BLaER1 treated with 17β-estradiol and CSF1 and Interleukin-3, amounts not matched to agents 10 nM and 100 nM (cell line): ENCODE results near the gene ERCC1.
A peak's percentile ranks its signal among the peaks of the same experiment; 100 is the strongest.

Experiments
- H3K27ac ChIP-seq, 11 experiments: shearing (Covaris generic); formaldehyde crosslinking; 2 replicates each; pipeline ENCODE4 v1.8.1; 2022
- H3K27me3 ChIP-seq, 11 experiments: shearing (Covaris generic); formaldehyde crosslinking; 2 replicates each; pipeline ENCODE4 v1.8.1; 2022
- H3K36me3 ChIP-seq, 11 experiments: shearing (Covaris generic); formaldehyde crosslinking; 2 replicates each; pipeline ENCODE4 v1.8.1; 2022
- H3K4me1 ChIP-seq, 10 experiments: shearing (Covaris generic); formaldehyde crosslinking; 2 replicates each; pipeline ENCODE4 v1.8.1; 2022
- H3K4me2 ChIP-seq, 11 experiments: shearing (Covaris generic); formaldehyde crosslinking; 2 replicates each; pipeline ENCODE4 v1.8.1; 2022
- H3K4me3 ChIP-seq, 10 experiments: shearing (Covaris generic); formaldehyde crosslinking; 2 replicates each; pipeline ENCODE4 v1.8.1; 2022
- H3K9ac ChIP-seq, 11 experiments: shearing (Covaris generic); formaldehyde crosslinking; 2 replicates each; pipeline ENCODE4 v1.8.1; 2022
- H3K9me3 ChIP-seq, 11 experiments: shearing (Covaris generic); formaldehyde crosslinking; replicated peaks in 1 of 11; 2 replicates each; pipeline ENCODE4 v1.8.1; 2022
- H4K20me1 ChIP-seq, 11 experiments: shearing (Covaris generic); formaldehyde crosslinking; 2 replicates each; pipeline ENCODE4 v1.8.1; 2022
- Cebpa-rat ChIP-seq, 11 experiments: shearing (Covaris generic); IDR thresholded peaks; 2 replicates each; pipeline ENCODE4 v1.8.1; 2022

ERCC1 gene

GRCh38 chr19:45462174-45462573 is 38.5 kb upstream of the ERCC1 start:
- Histone ChIP-seq H3K4me1 (peaks cover 17 to 66% (median 57%) of the 10 kb centered on the region in 10 experiments), H3K9me3 (no peaks in the 10 kb centered on the region), H3K4me2 (peak overlapping the region; percentile 43 to 83 (median 64)), H4K20me1 (peaks cover 0 to 6% (median 0%) of the 10 kb centered on the region in 11 experiments; a peak in 2 of 22 replicates), H3K4me3 (no peak overlapping the region), H3K9ac (peak overlapping the region in 2 of 11 experiments; percentile 15 to 51; a peak in 2 of 22 replicates), H3K36me3 (no peaks in the 10 kb centered on the region), H3K27ac (no peak overlapping the region), H3K27me3 (no peaks in the 10 kb centered on the region)
- TF ChIP-seq Cebpa-rat (IDR thresholded peaks at IDR 0.05), result no peak

GRCh38 chr19:45460807-45461347 is 37.2 kb upstream of the ERCC1 start:
- Histone ChIP-seq H3K4me2 (peak overlapping the region in 10 of 11 experiments; percentile 3 to 77 (median 60); a peak in 18 of 22 replicates), H3K4me1 (peaks cover 30 to 76% (median 65%) of the 10 kb centered on the region in 10 experiments), H3K9ac (peak overlapping the region in 4 of 11 experiments; percentile 7 to 50 (median 32); a peak in 3 of 22 replicates), H3K9me3 (no peaks in the 10 kb centered on the region), H3K36me3 (no peaks in the 10 kb centered on the region), H3K27me3 (no peaks in the 10 kb centered on the region), H3K4me3 (no peak overlapping the region), H4K20me1 (peaks cover 0 to 6% (median 0%) of the 10 kb centered on the region in 11 experiments; a peak in 2 of 22 replicates), H3K27ac (0 out of 22 replicates have a peak overlapping the region, but pooled peaks of 2 of the 11 experiments have one; percentile 21 to 22)
- no peak for TF ChIP-seq Cebpa-rat (IDR thresholded peaks at IDR 0.05)

GRCh38 chr19:45457776-45458175 is 34.1 kb upstream of the ERCC1 start:
- H3K9me3 ChIP-seq, result no peaks in the 10 kb centered on the region
- TF ChIP-seq Cebpa-rat (IDR thresholded peaks at IDR 0.05), result no peak
- peaks cover 55 to 94% (median 85%) of the 10 kb centered on the region in 10 experiments for H3K4me1 ChIP-seq
- H3K27ac ChIP-seq, result no peak overlapping the region
- H3K4me2 ChIP-seq, result peak overlapping the region in 1 of 11 experiments; percentile 79; a peak in 2 of 22 replicates
- no peaks in the 10 kb centered on the region for H3K36me3 ChIP-seq
- H3K27me3 ChIP-seq, result no peaks in the 10 kb centered on the region
- H3K9ac ChIP-seq, result no peak overlapping the region
- peaks cover 0 to 7% (median 0%) of the 10 kb centered on the region in 11 experiments; a peak in 2 of 22 replicates for H4K20me1 ChIP-seq
- H3K4me3 ChIP-seq, result no peak overlapping the region

GRCh38 chr19:45456500-45456815 is 32.7 kb upstream of the ERCC1 start:
- Histone ChIP-seq H3K27ac (peak overlapping the region; percentile 20 to 85 (median 76); a peak in 21 of 22 replicates), H3K4me3 (peak overlapping the region in 3 of 10 experiments; percentile 6 to 56 (median 35); a peak in 6 of 20 replicates), H3K4me2 (peak overlapping the region; percentile 75 to 93 (median 82)), H3K4me1 (peaks cover 49 to 93% (median 83%) of the 10 kb centered on the region in 10 experiments), H4K20me1 (0 out of 22 replicates have a peak, but pooled peaks cover 0 to 4% (median 0%) of the 10 kb centered on the region in 11 experiments), H3K9me3 (no peaks in the 10 kb centered on the region), H3K36me3 (no peaks in the 10 kb centered on the region), H3K9ac (peak overlapping the region; percentile 37 to 75 (median 66); a peak in 17 of 22 replicates), H3K27me3 (no peaks in the 10 kb centered on the region)
- TF ChIP-seq Cebpa-rat (IDR thresholded peaks at IDR 0.05), result no peak

- peak overlapping the region; percentile 63 to 85 (median 76); a peak in 21 of 22 replicates for H3K27ac ChIP-seq
- no peaks in the 10 kb centered on the region for H3K27me3 ChIP-seq
- no peaks in the 10 kb centered on the region for H3K36me3 ChIP-seq
- H3K4me1 ChIP-seq, result peaks cover 52 to 93% (median 83%) of the 10 kb centered on the region in 10 experiments
- H4K20me1 ChIP-seq, result 0 out of 22 replicates have a peak, but pooled peaks cover 0 to 4% (median 0%) of the 10 kb centered on the region in 11 experiments
- peak overlapping the region; percentile 50 to 75 (median 66) for H3K9ac ChIP-seq
- no peak for TF ChIP-seq Cebpa-rat (IDR thresholded peaks at IDR 0.05)
- H3K4me3 ChIP-seq, result peak overlapping the region in 5 of 10 experiments; percentile 1 to 56 (median 31); a peak in 7 of 20 replicates
- peak overlapping the region; percentile 75 to 93 (median 82) for H3K4me2 ChIP-seq
- no peaks in the 10 kb centered on the region for H3K9me3 ChIP-seq
Measured at GRCh38 chr19:45455707-45456499, 32.2 kb upstream of the ERCC1 start.

GRCh38 chr19:45451850-45452387 is 28.2 kb upstream of the ERCC1 start:
- peaks cover 51 to 86% (median 77%) of the 10 kb centered on the region in 10 experiments for H3K4me1 ChIP-seq
- H3K27ac ChIP-seq, result peak overlapping the region in 3 of 11 experiments; percentile 71 to 97 (median 96); a peak in 4 of 22 replicates
- peak overlapping the region in 2 of 11 experiments; percentile 8 to 92; a peak in 2 of 22 replicates for H3K9ac ChIP-seq

GRCh38 chr19:45451131-45451849 is 27.6 kb upstream of the ERCC1 start:
- H3K4me1 ChIP-seq, result peaks cover 45 to 86% (median 71%) of the 10 kb centered on the region in 10 experiments
- H3K9me3 ChIP-seq, result no peaks in the 10 kb centered on the region
- 0 out of 22 replicates have a peak, but pooled peaks cover 0 to 4% (median 0%) of the 10 kb centered on the region in 11 experiments for H4K20me1 ChIP-seq
- H3K36me3 ChIP-seq, result no peaks in the 10 kb centered on the region
- H3K9ac ChIP-seq, result peak overlapping the region; percentile 66 to 95 (median 78)
- peak overlapping the region; percentile 61 to 77 (median 69) for H3K4me3 ChIP-seq
- no peaks in the 10 kb centered on the region for H3K27me3 ChIP-seq
- H3K27ac ChIP-seq, result peak overlapping the region; percentile 63 to 97 (median 79)
- TF ChIP-seq Cebpa-rat (IDR thresholded peaks at IDR 0.05), result no peak
- peak overlapping the region; percentile 81 to 99 (median 97) for H3K4me2 ChIP-seq

More at GRCh38 chr19:45451850-45452387, 28.2 kb upstream of the ERCC1 start:
- Histone ChIP-seq H3K9me3 (no peaks in the 10 kb centered on the region), H3K4me3 (peak overlapping the region in 1 of 10 experiments; percentile 69; a peak in 2 of 20 replicates), H4K20me1 (0 out of 22 replicates have a peak, but pooled peaks cover 0 to 4% (median 0%) of the 10 kb centered on the region in 11 experiments), H3K4me2 (peak overlapping the region; percentile 81 to 99 (median 97)), H3K27me3 (no peaks in the 10 kb centered on the region), H3K36me3 (no peaks in the 10 kb centered on the region)
- TF ChIP-seq Cebpa-rat (IDR thresholded peaks at IDR 0.05), result no peak

- Histone ChIP-seq H3K4me2 (peak overlapping the region; percentile 81 to 99 (median 96)), H3K9ac (peak overlapping the region; percentile 70 to 95 (median 79)), H3K4me1 (peaks cover 34 to 85% (median 69%) of the 10 kb centered on the region in 10 experiments), H3K27ac (peak overlapping the region; percentile 70 to 97 (median 81)), H3K4me3 (peak overlapping the region; percentile 61 to 77 (median 69)), H4K20me1 (no peaks in the 10 kb centered on the region), H3K9me3 (no peaks in the 10 kb centered on the region), H3K27me3 (no peaks in the 10 kb centered on the region), H3K36me3 (no peaks in the 10 kb centered on the region)
- no peak for TF ChIP-seq Cebpa-rat (IDR thresholded peaks at IDR 0.05)
Measured at GRCh38 chr19:45450012-45450333, 26.3 kb upstream of the ERCC1 start.
